NCI-H524 (cell line): ENCODE measurements around the gene UBA6.
"Not testable (repeated sequence)": the region's sequence is repeated elsewhere in the genome, so short reads cannot be mapped to it uniquely, and the experiment has no call there.

Experiments
- DNase-seq, 2 experiments: peaks; one replicate each; lab custom pipeline; 2025; lab: John Stamatoyannopoulos, UW

Gene UBA6

DNA sequence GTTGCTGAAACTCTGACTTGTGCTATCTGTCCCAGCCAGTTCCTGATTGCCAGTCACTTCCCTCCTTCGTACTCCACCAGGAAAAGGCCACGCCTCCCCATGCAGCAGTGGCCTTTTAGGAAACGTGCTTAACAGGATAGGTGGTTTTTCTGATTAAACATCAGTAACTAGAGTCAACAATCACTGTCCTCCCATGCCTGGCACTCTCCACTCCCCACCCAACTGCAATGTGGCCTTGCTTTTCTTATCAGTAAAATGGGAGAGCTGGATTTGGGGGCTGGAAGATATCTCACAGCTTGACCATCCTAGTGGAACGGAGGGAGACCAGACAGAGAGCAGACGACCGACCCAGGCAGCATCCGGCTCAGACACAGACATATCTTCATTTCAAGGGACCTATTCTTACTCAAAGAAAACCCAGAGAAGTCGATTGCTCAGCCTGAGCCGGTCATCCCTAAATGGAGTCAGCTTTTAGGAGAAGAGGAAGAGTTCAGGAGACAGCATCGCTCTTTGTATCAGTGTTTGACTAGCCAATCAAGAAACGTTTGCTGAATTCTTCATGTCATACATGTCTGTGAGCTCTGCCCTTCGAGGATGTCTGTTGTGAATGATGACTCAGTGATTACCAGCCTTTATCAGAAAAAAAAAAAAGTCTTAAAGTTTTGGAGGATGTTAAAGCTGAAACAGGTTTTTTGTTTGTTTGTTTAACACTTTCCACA is 12.7 kb upstream of the UBA6 start:
- no peak for DNase-seq

DNA sequence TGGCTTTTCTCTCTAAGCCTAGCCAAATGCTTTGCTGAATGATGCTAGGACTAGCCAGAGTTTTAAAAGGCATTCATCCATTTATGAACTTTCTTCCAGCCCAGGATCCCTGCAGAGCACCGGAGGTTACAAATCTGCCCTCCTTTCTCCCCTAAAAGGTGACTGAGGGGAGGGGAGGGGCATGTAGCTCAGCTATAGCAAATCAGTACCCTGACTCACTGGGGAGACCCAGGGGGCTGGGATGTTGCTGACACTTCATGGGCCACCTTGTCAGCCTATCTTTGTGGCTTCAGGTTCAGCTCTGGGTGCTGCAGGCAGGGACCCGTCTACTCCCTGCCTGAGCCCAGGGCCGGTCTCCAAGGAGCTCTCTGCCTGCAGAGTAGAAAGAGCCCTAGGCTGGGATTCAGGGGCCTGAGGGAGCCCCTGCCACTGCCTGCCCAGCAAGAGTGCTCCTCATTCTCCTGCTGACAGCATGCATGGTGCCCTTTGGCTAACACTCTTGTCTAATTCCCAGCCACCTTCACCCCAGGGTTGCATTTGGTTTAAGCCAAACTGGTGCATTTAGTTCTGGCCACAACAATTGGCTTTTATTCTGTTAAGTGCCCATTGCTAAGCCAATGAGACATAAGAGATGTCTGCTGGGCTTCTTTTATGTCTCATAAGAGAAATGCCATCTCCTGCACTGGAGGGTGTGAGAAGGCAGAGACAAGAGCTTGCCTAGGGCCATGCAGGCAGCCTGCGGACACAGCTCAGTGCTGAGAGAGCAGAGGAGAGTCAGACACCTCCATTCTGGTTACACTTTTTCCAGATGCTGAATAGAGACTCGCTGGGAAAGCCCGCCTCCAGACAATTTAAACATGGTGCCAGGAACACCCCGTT is 11.9 kb upstream of the UBA6 start:
- DNase-seq, result no peak

DNA sequence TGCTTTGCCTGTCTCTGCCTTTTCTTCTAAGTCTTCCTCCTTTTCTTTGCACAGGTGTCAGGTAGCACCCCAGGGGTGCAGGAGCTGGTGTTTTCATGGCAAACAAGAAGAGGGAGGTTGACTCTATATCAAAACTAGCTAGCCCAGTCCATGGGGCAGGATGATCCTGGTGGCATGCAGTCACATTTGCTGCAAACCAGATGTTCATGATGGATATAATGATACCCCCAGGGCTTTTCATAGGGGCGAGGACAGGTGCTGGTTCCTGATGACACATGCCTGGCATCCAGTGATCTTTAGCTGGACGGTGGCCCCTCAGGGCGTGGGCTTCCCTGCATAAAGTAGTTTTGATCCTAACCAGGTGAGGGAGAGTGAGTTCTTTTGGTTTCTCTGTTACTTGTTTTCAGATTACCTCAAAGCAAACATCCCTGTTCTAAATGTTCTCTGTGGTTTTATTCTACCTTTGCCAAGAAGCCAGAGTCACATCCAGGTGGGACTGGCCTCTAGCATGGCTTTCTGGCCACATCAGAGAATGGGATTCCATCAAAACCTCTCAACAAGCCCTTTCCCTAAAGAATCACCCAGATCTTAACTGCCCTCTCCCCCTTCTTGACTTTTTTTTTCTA is 11.2 kb upstream of the UBA6 start:
- DNase-seq, result no peak

DNA sequence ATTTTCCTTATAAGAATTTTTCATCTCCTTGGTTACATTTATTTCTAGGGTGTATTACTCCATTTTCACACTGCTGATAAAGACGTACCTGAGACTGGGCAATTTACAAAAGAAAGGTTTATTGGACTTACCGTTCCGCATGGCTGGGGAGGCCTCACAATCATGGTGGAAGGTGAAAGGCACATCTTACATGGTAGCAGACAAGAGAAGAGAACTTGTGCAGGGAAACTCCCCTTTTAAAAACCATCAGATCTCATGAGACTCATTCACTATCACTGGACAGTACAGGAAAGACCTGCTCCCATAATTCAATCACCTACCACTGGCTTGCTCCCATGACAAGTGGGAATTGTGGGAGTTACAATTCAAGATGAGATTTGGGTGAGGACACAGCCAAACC is 5.7 kb upstream of the UBA6 start:
- not testable (repeated sequence) for DNase-seq

GRCh38 chr4:67704843-67705242 is 3.9 kb upstream of the UBA6 start:
- no peak for DNase-seq

DNA sequence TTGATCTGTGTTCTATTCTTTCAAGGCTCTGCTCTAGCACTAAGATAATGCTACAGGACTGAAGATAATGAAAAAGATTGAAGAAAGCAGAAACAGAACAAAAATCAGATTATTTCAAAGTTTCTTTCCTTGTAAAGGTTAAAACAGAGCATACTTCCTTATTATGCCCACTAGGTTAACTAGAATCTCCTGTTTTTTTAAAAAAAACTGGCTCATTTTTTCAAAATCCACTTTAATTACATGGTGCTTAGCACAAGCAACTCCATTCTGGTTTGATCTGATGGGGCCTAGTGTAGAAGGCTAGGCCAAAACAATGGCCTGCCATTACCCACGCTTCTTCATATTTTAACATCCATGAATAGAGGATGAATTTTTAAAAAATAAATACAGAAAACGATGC is 1.2 kb upstream of the UBA6 start:
- peak in 1 of 2 experiments; percentile 1 for DNase-seq

GRCh38 chr4:67701517-67701850 is 529 bp upstream of the UBA6 start:
- DNase-seq, result peak in 1 of 2 experiments; percentile 42

GRCh38 chr4:67700116-67700737 is 728 bp downstream of the UBA6 start:
- DNase-seq, result peak in 1 of 2 experiments; percentile 47

DNA sequence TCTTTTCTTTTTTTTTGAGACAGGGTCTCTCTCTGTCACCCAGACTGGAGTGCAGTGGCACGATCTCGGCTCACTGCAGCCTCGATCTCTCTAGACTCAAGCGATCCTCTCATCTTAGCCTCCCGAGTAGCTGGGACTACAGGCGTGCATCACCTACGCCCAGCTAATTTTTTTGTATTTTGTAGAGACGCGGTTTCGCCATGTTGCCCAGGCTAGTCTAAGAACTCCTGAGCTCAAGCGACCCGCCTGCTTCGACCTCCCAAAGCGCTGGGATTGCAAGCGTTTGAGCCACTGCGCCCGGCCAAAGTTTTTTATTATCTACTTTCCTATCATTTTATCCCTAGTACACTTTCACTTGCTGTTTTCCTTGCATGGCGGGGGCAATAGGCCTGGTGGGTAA is 1.4 kb downstream of the UBA6 start:
- no peak for DNase-seq

DNA sequence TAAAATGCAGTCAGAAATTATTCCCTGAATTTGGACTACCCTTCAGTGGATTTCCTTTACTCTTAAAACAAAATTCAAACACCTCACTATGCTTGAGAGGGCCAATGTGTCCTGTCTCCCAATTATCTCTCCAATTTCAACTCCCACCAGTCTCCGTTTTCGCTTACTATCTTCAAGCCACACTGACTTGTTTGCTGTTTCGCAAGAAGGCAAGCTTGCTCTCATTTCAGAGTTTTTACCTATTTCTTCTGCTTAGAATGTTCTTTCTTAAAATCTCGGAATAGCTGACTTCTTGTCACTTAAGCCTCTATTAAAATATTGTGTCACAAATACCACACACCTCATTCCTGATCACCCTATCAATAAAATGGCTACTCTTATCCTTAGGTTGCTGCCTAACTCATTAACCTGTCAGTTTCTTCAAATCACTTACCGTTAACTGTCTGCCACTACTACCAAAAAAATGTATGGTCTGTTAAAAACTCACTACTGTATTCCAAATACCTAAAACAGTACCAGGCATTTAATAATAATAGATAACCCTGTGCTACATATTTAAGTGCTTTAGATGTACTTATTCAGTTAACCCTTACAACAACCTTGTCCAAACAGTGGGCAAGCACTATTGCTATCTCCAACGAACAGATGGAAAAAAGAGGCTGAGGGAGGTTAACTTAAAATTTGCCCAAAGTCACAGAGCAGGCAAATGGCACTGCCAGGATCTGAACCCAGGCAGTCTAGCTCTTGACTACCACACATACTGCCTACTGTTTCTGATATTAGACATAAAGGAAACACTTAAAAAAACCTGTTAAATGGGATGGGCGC is 2.9 kb downstream of the UBA6 start:
- no peak for DNase-seq

DNA sequence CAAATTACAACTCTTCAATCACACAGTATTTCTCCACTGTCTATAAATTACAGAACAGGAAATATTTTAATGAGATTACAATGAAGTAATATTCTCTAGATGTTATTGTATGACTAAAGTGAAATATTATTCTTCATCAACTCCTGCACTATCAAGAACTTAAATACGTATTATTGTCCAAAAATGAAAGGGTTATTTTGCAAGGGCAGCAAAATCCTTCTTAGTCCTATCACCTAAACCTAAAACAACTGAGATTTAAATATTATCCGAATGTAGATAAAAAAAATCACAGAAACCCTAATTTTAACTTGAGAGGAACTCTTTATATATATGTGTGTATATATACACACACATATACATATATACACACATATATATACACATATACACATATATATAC is 4.9 kb downstream of the UBA6 start:
- DNase-seq, result no peak

GRCh38 chr4:67694662-67695061 is 6.3 kb downstream of the UBA6 start:
- DNase-seq, result no peak

GRCh38 chr4:67691328-67691727 is 9.6 kb downstream of the UBA6 start:
- DNase-seq, result no peak

- no peak for DNase-seq
These were observed 13.3 kb downstream of the UBA6 start for GRCh38 chr4:67687636-67688035.

DNA sequence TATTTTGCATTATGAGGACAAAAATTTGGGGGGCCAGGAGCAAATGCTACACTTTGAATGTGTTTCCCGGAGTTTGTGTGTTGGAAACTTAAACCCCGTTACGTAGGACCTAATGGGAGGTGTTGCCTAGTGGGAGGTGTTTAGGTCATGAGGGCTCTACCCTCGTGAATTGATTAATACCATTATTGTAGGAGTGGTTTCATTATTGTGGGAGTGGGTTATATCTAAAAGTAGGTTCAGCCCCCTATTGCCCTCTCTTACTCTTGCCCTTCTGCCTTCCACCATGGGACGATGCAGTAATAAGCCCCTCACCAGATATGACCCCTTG is 15.5 kb downstream of the UBA6 start:
- DNase-seq, result no peak

DNA sequence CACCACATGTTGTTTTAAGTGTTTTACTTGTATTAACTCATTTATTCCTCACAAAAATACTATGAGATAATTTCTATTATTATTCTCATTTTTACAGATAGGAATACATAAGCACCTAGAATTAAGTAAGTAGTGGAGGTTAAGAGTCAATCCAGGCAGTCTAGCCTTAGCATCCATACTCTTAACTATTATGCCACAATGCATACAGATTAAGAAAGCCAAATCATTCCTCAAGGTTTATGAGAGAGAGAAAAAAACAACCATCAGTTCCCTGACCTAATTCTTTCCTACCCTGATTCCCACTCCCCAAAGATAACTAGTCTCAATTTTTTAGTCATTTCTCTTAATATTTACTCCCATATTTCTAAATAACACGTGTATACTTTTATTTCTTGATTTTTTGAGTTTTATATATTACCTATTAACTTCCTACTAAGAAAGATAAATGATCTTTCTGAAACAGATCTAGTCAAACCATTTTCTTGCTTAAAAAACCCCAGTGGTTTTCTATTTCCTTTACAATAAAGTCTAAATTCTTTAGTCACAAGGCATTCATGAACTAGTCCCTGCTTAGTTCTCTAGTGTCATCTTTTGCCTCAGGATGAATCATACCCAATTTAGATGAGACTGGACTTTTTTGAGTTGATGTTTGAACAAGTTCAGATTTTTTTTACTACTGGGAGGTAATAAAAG is 16.0 kb downstream of the UBA6 start:
- no peak for DNase-seq

DNA sequence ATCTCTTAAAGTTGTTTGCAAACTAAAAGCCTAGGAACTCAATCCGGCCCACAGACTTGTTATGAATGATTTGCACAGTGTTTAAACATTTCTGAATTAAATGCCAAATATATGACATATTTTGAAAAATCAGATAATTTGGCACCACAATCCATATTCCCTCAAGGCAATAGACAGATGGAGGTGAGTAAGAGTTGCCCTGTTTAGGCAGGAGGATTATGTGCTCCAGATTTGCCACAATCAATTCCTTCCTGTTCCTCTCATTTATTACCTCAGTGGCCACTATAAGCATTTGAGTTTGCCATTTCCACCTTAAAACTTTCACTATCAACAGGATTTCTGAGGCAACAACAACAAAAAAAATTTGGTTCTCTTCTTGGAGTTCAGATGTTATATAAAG is 18.7 kb downstream of the UBA6 start:
- DNase-seq, result no peak

GRCh38 chr4:67680581-67681222 is 20.3 kb downstream of the UBA6 start:
- DNase-seq, result no peak

DNA sequence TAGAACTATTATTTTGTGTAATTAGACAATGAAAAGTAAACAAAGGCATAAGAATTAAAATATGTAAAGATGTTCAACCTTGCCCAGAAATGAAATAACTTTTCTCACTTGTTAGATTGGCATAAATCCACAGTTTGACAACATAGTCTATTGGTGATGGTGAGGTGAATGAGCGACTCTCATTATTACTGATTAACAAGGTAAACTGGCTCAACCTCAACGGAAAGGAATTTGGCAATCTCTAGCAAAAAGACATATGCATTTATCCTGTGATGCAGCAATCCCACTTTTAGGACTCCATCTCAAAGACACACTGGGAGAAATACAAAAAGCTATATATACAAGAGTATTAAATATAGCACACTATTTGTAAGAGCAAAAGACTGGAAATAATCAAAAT is 22.3 kb downstream of the UBA6 start:
- no peak for DNase-seq

DNA sequence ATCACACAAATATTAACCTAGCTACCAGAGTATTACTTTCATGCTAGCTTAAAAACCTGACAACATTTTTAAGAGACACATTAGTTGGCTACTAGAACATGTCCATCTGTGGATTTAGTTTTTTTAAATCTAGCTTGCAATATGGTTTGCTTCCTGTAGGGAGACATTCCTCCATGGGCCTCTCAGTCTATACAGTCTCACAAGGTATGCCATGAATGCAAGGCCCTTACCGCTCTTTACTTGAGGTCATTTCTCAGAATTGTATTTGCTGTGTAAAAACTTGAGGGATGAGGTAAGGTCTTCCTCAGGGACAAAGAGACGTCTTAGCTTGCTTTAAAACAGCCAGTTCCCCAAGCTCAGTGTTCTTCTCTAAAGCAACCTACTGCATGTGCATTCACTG is 26.9 kb downstream of the UBA6 start:
- DNase-seq, result no peak

DNA sequence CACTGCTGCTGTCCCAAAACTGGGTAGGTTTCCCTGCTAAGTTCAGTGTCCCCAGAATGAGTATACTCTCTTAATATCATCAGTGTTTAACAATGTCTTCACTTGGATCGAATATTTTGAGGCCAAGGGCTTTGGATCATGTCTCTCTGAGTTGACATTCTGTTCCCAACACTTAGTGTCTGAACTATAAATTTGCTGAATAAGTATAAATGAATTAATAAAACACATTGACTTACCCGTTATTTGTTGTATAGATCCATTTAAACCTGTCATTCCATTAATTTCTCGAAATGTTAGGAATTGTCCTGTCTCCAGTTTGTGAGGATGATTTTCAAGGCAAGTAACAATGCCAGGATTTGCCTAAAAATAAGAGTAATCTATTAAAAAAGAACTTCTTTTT is 32.6 kb downstream of the UBA6 start:
- DNase-seq, result no peak
